Stimulated activated CD4-positive, alpha-beta T cell treated with anti-CD3 and anti-CD28 coated beads, Interleukin-15, amount 100 ng/mL, for 24 hours (primary cell): ENCODE data around the gene ZNF366.
"Not testable (repeated sequence)": the region's sequence is repeated elsewhere in the genome, so short reads cannot be mapped to it uniquely, and the experiment has no call there.

Experiments used
- DNase-seq: peaks from one replicate; pipeline ENCODE4 v3.0.0-alpha.2; 2020

ZNF366 gene

GRCh38 chr5:72436796-72437471, 70.3 kb downstream of the ZNF366 start:
- no peak for DNase-seq

GRCh38 chr5:72434781-72435437, 72.3 kb downstream of the ZNF366 start:
- no peak for DNase-seq

GRCh38 chr5:72434056-72434780, 73.0 kb downstream of the ZNF366 start:
- DNase-seq = no peak

- DNase-seq = no peak
Measured at GRCh38 chr5:72433522-72433921, 73.7 kb downstream of the ZNF366 start.

GRCh38 chr5:72428669-72429068, 78.5 kb downstream of the ZNF366 start:
- no peak for DNase-seq

- DNase-seq = no peak
Measured at GRCh38 chr5:72427488-72428437, 79.4 kb downstream of the ZNF366 start.

- DNase-seq = no peak
Measured at GRCh38 chr5:72427016-72427415, 80.2 kb downstream of the ZNF366 start.

GRCh38 chr5:72426019-72426418, 81.2 kb downstream of the ZNF366 start:
- no peak for DNase-seq

GRCh38 chr5:72418271-72418670, 88.9 kb downstream of the ZNF366 start:
- no peak for DNase-seq

DNA sequence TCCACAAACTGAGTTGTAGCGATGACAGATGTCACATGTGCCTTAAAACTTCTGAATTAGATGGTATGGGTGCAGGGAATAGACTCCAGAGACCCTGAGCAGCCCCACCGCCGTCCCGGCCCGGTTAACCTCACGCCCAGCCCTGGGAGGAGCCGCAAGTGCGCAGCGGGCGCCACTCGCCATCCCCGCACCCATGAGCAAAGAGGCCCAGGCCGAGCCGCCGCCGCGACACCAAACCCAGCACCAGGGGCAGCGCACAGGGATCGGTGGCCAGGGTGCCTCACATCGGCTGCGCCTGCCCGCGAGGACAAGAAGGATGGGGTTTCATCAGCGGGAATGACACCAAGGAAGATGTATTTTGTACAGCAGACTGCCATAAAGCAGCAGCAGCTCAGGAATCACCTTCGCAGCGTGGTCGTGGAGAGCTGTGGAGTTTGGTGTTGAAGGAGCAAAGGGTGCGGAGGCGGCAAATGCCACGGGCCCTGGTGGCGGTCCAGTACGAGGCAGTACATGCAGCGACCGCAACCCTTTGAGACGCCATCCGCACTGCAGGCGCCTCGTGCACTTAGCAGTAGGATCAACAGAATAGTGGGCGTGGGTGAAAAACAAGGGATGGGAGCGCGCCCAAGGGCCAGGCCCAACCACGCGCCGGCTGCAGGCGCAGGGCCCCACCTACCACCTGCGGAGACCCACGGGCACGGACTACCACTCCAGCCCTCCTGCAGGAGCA, 89.7 kb downstream of the ZNF366 start:
- no peak for DNase-seq

DNA sequence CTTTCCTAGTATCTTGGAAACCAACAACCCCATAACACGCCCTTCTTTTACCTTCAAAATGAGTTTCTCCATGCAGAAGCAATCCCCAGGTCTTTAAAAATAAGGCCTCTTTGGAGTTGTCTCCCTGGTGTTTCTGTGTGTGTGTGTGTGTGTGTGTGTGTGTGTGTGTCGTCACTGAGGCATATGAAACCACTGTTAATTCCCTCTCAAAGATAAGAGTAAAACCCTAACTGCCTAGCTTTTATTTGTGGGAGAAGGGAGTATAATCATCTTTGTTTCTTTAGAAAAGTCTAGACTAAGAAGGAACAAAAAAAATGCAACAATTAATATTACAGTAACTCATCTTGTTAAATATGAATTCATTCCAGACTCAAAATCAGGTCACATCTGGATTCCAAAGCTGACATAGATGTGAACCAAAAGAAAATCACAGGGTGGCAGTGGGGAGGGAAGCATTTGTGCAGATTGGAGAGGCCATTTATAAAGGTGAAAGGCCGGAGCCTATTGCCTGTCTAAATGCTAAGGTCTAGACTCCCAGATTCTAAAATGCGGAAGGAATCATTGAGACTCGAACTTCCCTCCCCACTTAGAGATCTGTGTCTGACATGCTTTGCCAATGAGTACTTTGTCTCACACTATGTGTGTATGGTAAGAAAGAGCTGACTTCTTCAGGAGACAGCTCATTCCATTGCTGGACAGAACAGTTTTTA, 91.4 kb downstream of the ZNF366 start:
- no peak for DNase-seq

GRCh38 chr5:72412283-72413055, 94.7 kb downstream of the ZNF366 start:
- no peak for DNase-seq

DNA sequence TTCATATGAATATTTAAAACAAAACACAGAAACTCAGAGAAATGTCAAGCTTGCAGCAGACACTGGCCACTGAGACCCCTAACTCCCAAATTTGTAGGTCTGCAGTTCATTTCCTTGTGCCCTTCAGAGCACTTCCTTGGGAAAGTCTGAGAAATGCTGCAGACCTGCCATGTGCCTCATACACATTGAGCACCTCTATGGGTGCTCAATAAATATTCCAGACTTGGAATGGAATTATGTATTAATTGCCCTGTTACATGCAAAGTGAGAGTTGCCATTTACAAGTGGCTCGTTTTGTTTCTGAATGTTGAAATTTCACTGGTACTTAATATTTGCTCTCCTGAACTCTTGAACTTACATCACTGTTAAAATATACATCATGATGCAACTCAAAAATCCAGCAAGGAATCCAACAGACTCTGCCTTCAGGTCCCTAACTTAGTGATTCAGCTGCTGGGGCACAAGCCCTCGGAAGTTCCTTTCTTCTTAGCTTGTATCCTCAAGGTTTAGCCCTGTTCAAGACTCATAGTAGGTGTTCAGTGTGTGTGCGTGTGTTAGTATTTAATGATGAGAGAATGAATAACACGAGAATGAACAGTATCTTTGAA, 96.4 kb downstream of the ZNF366 start:
- no peak for DNase-seq

DNA sequence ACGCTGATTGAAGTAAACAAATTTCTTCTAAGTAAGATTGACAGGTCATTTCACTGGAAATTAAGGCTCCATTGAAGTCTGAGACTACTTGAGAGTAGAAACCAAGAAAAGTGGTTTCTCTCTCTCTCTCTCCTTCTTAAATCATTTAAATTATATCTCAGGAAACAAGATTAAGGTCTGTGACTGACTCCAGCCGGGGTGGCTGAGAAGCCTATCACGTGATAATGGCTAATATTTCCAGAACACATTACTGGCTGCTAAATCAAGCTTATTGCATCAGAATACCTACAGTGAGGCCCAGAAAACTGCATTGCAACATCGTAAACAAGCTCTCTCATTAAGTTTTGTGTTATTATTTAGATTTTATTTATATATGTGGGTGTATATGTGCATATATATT, 98.6 kb downstream of the ZNF366 start:
- no peak for DNase-seq

DNA sequence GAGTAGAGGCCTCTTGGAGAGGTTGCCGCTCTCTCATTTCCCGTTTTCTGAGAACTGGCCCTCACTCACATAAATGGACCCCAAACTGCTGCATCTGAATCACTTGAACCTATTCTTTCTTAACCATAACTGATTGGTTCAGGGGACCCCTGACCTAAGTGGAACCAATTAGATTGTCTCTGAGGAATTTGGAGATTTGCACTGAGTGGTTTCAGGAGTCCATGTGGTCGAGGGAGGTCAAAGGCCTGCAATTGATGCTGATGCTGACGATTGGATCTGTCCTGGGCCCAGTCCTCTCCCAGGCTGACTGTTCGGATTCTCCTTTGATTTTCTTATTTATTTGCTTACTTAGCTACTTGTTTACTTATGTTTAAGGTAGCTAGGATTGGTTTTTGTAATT, 99.1 kb downstream of the ZNF366 start:
- no peak for DNase-seq

DNA sequence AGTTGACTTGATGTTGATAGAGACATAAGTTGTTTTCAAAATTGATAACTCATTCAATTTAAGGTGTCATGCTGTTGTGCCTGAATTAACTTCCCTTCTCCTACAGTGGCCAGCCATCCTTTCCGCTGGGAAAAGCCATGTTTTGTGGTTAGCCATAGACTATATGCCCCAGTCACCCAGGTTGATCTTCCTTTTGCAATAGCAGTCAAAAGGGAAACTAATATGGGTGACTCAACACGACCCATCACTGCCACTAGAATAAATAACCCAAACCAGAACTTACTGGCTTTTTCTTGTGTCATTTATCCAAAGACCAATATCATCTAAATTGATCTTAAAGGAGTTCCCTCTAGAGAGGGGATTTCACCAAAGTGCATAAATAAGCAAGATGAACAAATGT, 99.7 kb downstream of the ZNF366 start:
- no peak for DNase-seq

- DNase-seq = no peak
Measured at GRCh38 chr5:72407078-72407477, 100.1 kb downstream of the ZNF366 start.

- not testable (repeated sequence) for DNase-seq
Measured at GRCh38 chr5:72404771-72405170, 102.4 kb downstream of the ZNF366 start.

- DNase-seq = no peak
Measured at GRCh38 chr5:72402959-72403628, 104.1 kb downstream of the ZNF366 start.
